GM12878 (cell line): ENCODE data around the gene INA. TPM values are rescaled to one million over a fixed set of nuclear protein-coding genes. Genes with fewer than 3 reads are reported as not detected.

Experiments
- ATAC-seq: fragments of 200-7000 bp; cut with Tn5 transposase; 3 replicates; pipeline ENCODE4 v1.9.1; 2020; ENCODE audit warnings: mild to moderate bottlenecking, moderate library complexity
- BruUV-seq: library from RNA; stranded (reverse); fragments of 400-500 nt; replicated peaks from 2 replicates; lab custom pipeline; 2021; lab: Mats Ljungman, UMichigan
- CTCF ChIA-PET: fragments of 300-600 bp; sonication (Branson Sonifier 250); formaldehyde crosslinking; extraction: SDS; loops from one replicate; lab custom pipeline; 2021; ENCODE audit warnings: inconsistent platforms; lab: Yijun Ruan, JAX
- POLR2A ChIA-PET: fragments of 350-600 bp; formaldehyde crosslinking; extraction: SDS; loops from one replicate; lab custom pipeline; 2021; ENCODE audit warnings: inconsistent platforms; lab: Charles Lee
- RAD21 ChIA-PET: fragments of 300-600 bp; sonication (Branson Sonifier 250); formaldehyde crosslinking; loops from one replicate; lab custom pipeline; 2023; ENCODE audit warnings: antibody characterized with exemption; ENCODE audit not compliant: unreplicated experiment; lab: Charles Lee
- SMC1A ChIA-PET: fragments of 300-600 bp; sonication (Branson Sonifier 250); formaldehyde crosslinking; loops from one replicate; lab custom pipeline; 2023; ENCODE audit not compliant: unreplicated experiment, uncharacterized antibody; lab: Charles Lee
- DNase-seq: peaks from one replicate; pipeline ENCODE4 v3.0.0-alpha.2; 2011; ENCODE audit warnings: low read depth, low spot score
- FAIRE-seq: peaks from 3 replicates; lab custom pipeline; 2011; peaks lifted over from hg19 to GRCh38; lab: Jason Lieb, UNC
- H2AFZ ChIP-seq: 2 replicates; pipeline ENCODE4 v1.6.0; 2011; ENCODE audit warnings: low read depth, low read length, control low read depth; ENCODE audit not compliant: control insufficient read depth
- H3K27ac ChIP-seq: 2 replicates; pipeline ENCODE4 v1.5.1; 2011; ENCODE audit warnings: control low read depth; ENCODE audit not compliant: control insufficient read depth, insufficient read depth
- H3K27me3 ChIP-seq, 2 experiments: replicated peaks in 1 of 2; 2 replicates each; pipeline versions ENCODE4 v1.6.0 to v1.6.1; 2011; ENCODE audit warnings: low read length in 1 of 2; ENCODE audit not compliant: control insufficient read depth in 2 of 2, insufficient read depth in 2 of 2
- H3K36me3 ChIP-seq, 2 experiments: 2 replicates each; pipeline ENCODE4 v1.5.1; 2011; ENCODE audit warnings: low read length in 1 of 2; ENCODE audit not compliant: control insufficient read depth in 2 of 2, insufficient read depth in 2 of 2
- H3K4me1 ChIP-seq: 2 replicates; pipeline ENCODE4 v1.6.1; 2011; ENCODE audit warnings: mild to moderate bottlenecking, low read length, moderate library complexity, mixed read lengths; ENCODE audit not compliant: control insufficient read depth, insufficient read depth
- H3K4me2 ChIP-seq: 2 replicates; pipeline ENCODE4 v1.6.0; 2011; ENCODE audit warnings: control low read depth; ENCODE audit not compliant: control insufficient read depth, insufficient read depth
- H3K4me3 ChIP-seq: fragments of 200-600 bp; sonication (generic); 2 replicates; pipeline ENCODE4 v1.5.1; 2016
- H3K79me2 ChIP-seq: 2 replicates; pipeline ENCODE4 v1.6.0; 2011; ENCODE audit warnings: low read length; ENCODE audit not compliant: control insufficient read depth, insufficient read depth
- H3K9ac ChIP-seq: 2 replicates; pipeline ENCODE4 v1.8.0; 2011; ENCODE audit warnings: low read length, control low read depth, mixed read lengths; ENCODE audit not compliant: control insufficient read depth, insufficient read depth
- H3K9me3 ChIP-seq: replicated peaks from 3 replicates; pipeline ENCODE4 v1.5.1; 2011; ENCODE audit warnings: mild to moderate bottlenecking, low read length; ENCODE audit not compliant: control insufficient read depth, insufficient read depth
- H4K20me1 ChIP-seq: 2 replicates; pipeline ENCODE4 v1.6.0; 2011; ENCODE audit not compliant: control insufficient read depth, insufficient read depth
- BCL11A ChIP-seq: IDR thresholded peaks from 2 replicates; pipeline ENCODE4 v1.6.1; 2011; ENCODE audit warnings: low read depth, low read length
- E2F8 ChIP-seq: fragments of 450-650 bp; IDR thresholded peaks from 2 replicates; pipeline ENCODE4 v1.6.1; 2018; ENCODE audit warnings: mild to moderate bottlenecking, low read depth, moderate library complexity; ENCODE audit not compliant: partially characterized antibody
- ELK1 ChIP-seq: IDR thresholded peaks from 2 replicates; pipeline ENCODE4 v1.6.1; 2012; ENCODE audit warnings: low read depth, low read length, improper control_type of control experiment
- ETV6 ChIP-seq, 2 experiments: fragments of 450-650 bp in 1 of 2; IDR thresholded peaks in 1 of 2; conservative IDR thresholded peaks in 1 of 2; 2 replicates each; pipeline ENCODE4 v1.6.1; 2014; ENCODE audit warnings: antibody characterized with exemption in 1 of 2, borderline replicate concordance in 1 of 2, low read depth in 1 of 2, mild to moderate bottlenecking in 1 of 2, moderate library complexity in 1 of 2
- IKZF2 ChIP-seq, 2 experiments: fragments of 450-650 bp; IDR thresholded peaks; 2 replicates each; pipeline ENCODE4 v1.6.1; 2017; ENCODE audit warnings: mild to moderate bottlenecking in 2 of 2, moderate library complexity in 2 of 2
- PML ChIP-seq: IDR thresholded peaks from 2 replicates; pipeline ENCODE4 v1.6.1; 2012; ENCODE audit warnings: low read length, inconsistent platforms
- SP1 ChIP-seq: IDR thresholded peaks from one replicate; pipeline ENCODE4 v1.6.1; 2011; ENCODE audit warnings: low read depth, low read length
- ZBTB4 ChIP-seq: fragments of 450-650 bp; formaldehyde crosslinking; IDR thresholded peaks from 2 replicates; pipeline ENCODE4 v1.4.0; 2022; ENCODE audit warnings: mild to moderate bottlenecking, moderate library complexity
- WGBS: methylation state at CpG from one replicate; pipeline ENCODE4 v1.1.6; 2016; ENCODE audit warnings: low lambda C conversion rate; ENCODE audit not compliant: insufficient replicate concordance, insufficient coverage; ENCODE audit errors: missing lambda C conversion rate; 5-methylcytosine and 5-hydroxymethylcytosine counted together
- in situ Hi-C: fragments of 300-500 bp; cut with MboI; formaldehyde crosslinking; loops from 9 replicates; pipeline ENCODE4 v1.14.3; 2018; ENCODE audit warnings: mixed read lengths
- intact Hi-C: fragments of 100-400 bp; cut with micrococcal nuclease; formaldehyde crosslinking; loops from one replicate; pipeline ENCODE4 v1.14.2; 2022; ENCODE audit not compliant: unreplicated experiment
- polyA plus RNA-seq, 11 experiments: library from polyadenylated mRNA; depleted of rRNA in 4 of 11; unstranded in 6 of 11; stranded (reverse) in 5 of 11; fragments of >200 nt; fragmentation: Nextera tagmentation in 4 of 11; fragmentation: Illumina TruSeq in 1 of 11; extraction: Ambion mirVana in 4 of 11; extraction: Trizol in 1 of 11; gene quantifications; 1 replicate in 1 of 11; 2 replicates in 10 of 11; pipeline versions ENCODE4 v1.2.1 to v1.2.3, GENCODE V29; 2011 to 2016; ENCODE audit warnings: inconsistent platforms in 2 of 11, missing spikeins in 2 of 11, low read depth in 1 of 11
- total RNA-seq, 4 experiments: library from RNA; depleted of rRNA in 3 of 4; stranded (reverse); fragments of >200 nt in 3 of 4; fragmentation: Illumina TruSeq in 1 of 4; extraction: Trizol in 1 of 4; gene quantifications; 2 replicates each; pipeline versions ENCODE4 v1.2.1 to v1.2.3, GENCODE V29; 2013 to 2021

INA gene
- total and polyA plus RNA-seq, 10 of the 15 experiments (the other 5 are each of a cell fraction or from before 2014, with no cell fraction given): 0.14 to 0.23 TPM; not detected in 8

- Histone ChIP-seq H3K27me3 (no peaks in the 10 kb centered on the region; a peak in 1 of 4 replicates), H3K79me2 (no peaks in the 10 kb centered on the region), H4K20me1 (no peaks in the 10 kb centered on the region), H3K9ac (no peak overlapping the region), H3K4me1 (no peaks in the 10 kb centered on the region), H2AFZ (no peak overlapping the region)
- intact Hi-C loops: no loop called here
- SMC1A ChIA-PET: no interaction called here
- CTCF ChIA-PET: interaction anchor here (0.6 to 2.0 kb wide), 3 partner anchors 43 to 380 kb away, joined by 3 to 5 read pairs (median 3); no protein-coding TSS in a partner anchor
- FAIRE-seq: no peak
- no peak for TF ChIP-seq SP1
- TF ChIP-seq IKZF2 (IDR thresholded peaks at IDR 0.05): no peak
- no peak for TF ChIP-seq ETV6 (conservative IDR thresholded peaks at IDR 0.05 in 1 of 2, IDR thresholded peaks at IDR 0.05 in 1 of 2; ENCODE audit: borderline replicate concordance in 1 of 2, low read depth in 1 of 2)
- TF ChIP-seq, all 136 proteins: peak for 0
- H3K4me2 ChIP-seq: no peak overlapping the region
- H3K9me3 ChIP-seq: no peaks in the 10 kb centered on the region
- in situ Hi-C loops: no loop called here
- RAD21 ChIA-PET: no interaction called here
- ATAC-seq (no peak), DNase-seq (no peak)
- H3K4me3 ChIP-seq: no peak overlapping the region
- 48% methylated on average over 4 of the region's 4 CpGs for WGBS
- H3K36me3 ChIP-seq: no peaks in the 10 kb centered on the region
- no TSS peak for BruUV-seq
- POLR2A ChIA-PET: interaction anchor here (0.6 to 0.7 kb wide), 2 partner anchors 82 to 100 kb away, joined by 3 read pairs; no protein-coding TSS in a partner anchor
- H3K27ac ChIP-seq: no peak overlapping the region
These were observed 14.7 kb downstream of the INA start for GRCh38 chr10:103291588-103291987.

- Histone ChIP-seq H2AFZ (no peak overlapping the region), H3K9ac (no peak overlapping the region), H3K27me3 (no peaks in the 10 kb centered on the region), H3K27ac (no peak overlapping the region), H4K20me1 (no peaks in the 10 kb centered on the region), H3K36me3 (no peaks in the 10 kb centered on the region), H3K79me2 (no peaks in the 10 kb centered on the region), H3K4me1 (no peaks in the 10 kb centered on the region), H3K4me3 (no peak overlapping the region), H3K4me2 (no peak overlapping the region), H3K9me3 (no peaks in the 10 kb centered on the region)
- in situ Hi-C loops (no loop called here), intact Hi-C loops (no loop called here)
- ChIA-PET CTCF (interaction anchor here (1.3 kb wide), 1 partner anchor 39 kb away, joined by 7 read pairs; no protein-coding TSS in a partner anchor), SMC1A (interaction anchor here (1.0 to 1.1 kb wide), 3 partner anchors 9 to 47 kb away, joined by 3 read pairs; no protein-coding TSS in a partner anchor), POLR2A (no interaction called here), RAD21 (interaction anchor here (0.9 kb wide), 1 partner anchor 378 kb away, joined by 3 read pairs; no protein-coding TSS in a partner anchor)
- ATAC-seq (no peak), FAIRE-seq (no peak), DNase-seq (no peak)
- BruUV-seq: no TSS peak
- WGBS: 28% methylated on average over 2 of the region's 2 CpGs
- TF ChIP-seq BCL11A: no peak
- no peak for TF ChIP-seq ZBTB4 (CRISPR knock-in tag)
- TF ChIP-seq E2F8: no peak
- no peak for TF ChIP-seq ELK1
- TF ChIP-seq PML: no peak
These were observed 18.6 kb downstream of the INA start for GRCh38 chr10:103295374-103296015.
